Measurements from ENCODE around the gene ESAM.

GRCh38 chr11:124791626-124792341 lies 29.7 kb upstream of the ESAM start:
- TF ChIP-seq CTCF (IDR thresholded peaks at IDR 0.05) (no peak), POLR2A (IDR thresholded peaks at IDR 0.05) (no peak)

Data from thyroid gland (tissue), 4 donors.